GM18873 (cell line): ENCODE measurements around the gene SLC35F1.
"Not testable (repeated sequence)": the region's sequence is repeated elsewhere in the genome, so short reads cannot be mapped to it uniquely, and the experiment has no call there.

Source experiments
- ATAC-seq: cut with Tn5 transposase; IDR thresholded peaks from one replicate; pipeline ENCODE4 v1.9.1; 2021; ENCODE audit warnings: mild to moderate bottlenecking, moderate library complexity, moderate number of reproducible peaks; ENCODE audit not compliant: unreplicated experiment, low FRiP score

Gene SLC35F1

DNA sequence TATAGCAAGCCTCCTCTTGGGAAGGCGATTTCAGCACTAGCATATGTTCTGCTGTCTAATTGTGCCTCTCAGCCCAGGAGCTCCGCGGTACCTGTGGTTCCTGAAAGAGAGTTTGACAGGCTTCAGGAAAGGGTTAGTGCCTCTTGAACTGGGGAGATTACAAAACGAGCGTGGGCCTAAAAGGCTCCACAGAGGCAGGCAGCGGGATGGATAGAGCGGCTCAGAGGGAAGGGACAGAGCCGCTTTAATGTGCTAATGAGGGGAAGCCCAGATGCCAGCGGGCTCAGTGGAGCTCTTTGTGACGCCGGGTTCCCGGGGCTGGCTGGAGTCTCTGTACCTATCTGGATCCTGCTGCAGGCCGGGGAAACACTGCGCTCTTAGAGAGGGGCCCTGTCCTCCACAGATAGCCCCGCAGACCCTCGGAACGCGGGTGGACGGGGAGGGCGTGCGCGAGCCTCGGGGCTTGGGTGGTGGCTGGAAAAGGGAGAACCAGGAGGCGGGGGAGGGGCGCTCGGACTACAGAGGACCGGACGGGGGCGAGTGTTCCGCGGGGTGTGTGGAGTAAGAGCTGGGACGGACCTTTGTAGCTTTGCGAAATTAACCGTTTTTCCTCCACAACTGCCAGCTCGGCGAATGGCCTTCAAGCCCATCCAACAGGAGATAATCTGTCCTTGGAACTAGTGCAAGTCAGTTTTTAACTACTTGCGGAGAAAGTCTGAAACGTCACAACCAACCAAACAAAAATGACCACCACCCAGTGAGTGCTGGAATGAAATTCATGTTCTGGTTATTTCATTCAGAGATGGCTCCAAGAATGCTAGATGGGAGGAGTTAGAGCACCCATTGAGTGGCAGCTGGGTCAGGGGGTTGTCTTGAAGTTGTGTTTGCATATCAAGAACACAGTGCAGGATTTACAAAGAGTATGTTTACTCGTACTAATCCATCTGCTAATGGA lies 13.0 kb downstream of the SLC35F1 start:
- no peak for ATAC-seq

- no peak for ATAC-seq
Measured at GRCh38 chr6:117924690-117925089, 17.6 kb downstream of the SLC35F1 start.

DNA sequence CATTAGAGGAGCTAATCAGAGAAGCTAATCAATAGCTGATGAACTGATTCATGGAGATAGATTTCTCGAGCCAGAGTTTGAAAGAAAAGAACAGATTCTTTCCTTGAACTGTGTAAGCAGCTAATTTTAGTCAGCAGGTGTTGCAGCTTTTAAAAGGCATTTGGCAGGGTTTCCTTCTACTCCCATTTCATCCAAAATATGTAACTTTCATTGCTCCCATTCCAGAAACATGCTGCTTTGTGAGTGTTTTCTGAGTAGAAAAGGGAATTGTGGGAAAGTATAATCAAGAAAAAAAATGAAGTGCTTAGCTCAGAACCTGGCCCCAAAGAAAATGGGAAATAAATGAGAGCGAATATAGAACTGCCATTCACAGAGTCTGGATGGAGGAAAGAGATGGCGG lies 20.8 kb downstream of the SLC35F1 start:
- no peak for ATAC-seq

DNA sequence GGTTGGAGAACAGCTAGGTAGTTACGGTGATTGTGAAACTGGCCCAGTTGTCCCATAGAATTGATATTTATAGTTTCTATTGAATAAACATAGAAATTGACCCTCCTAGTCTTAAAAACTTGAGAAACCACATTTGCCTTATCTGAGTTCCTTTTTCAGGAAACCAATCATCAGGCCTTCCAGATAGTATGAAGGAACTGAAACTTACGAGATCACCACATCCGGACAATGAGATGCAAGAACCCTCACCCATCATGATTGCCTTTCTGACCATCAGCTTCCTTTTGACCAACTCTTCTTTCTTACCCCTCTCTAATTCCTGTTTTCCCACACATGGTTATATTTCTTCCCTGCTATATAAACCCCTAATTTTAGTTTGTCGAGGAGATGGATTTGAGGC lies 21.8 kb downstream of the SLC35F1 start:
- no peak for ATAC-seq

- ATAC-seq, result no peak
Measured at GRCh38 chr6:117929501-117929900, 22.4 kb downstream of the SLC35F1 start.

GRCh38 chr6:117930645-117931044 lies 23.6 kb downstream of the SLC35F1 start:
- no peak for ATAC-seq

DNA sequence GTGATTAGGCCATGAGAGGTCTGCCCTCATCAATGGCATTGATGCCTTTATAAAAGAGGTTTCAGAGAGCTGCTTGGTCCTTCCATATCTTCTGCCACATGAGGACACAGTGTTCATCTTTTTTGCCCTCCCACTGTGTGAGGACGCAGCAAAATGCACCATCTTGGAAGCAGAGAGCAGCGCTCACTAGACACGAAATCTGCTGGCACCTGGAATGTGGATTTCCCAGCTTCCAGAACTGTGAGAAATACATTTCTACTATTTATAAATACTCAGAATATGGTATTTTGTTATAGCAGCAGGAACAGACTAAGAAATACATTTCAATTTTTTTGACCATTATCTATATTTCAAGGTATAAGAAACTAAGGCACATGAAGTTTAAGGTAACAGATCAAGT lies 24.9 kb downstream of the SLC35F1 start:
- ATAC-seq, result no peak

DNA sequence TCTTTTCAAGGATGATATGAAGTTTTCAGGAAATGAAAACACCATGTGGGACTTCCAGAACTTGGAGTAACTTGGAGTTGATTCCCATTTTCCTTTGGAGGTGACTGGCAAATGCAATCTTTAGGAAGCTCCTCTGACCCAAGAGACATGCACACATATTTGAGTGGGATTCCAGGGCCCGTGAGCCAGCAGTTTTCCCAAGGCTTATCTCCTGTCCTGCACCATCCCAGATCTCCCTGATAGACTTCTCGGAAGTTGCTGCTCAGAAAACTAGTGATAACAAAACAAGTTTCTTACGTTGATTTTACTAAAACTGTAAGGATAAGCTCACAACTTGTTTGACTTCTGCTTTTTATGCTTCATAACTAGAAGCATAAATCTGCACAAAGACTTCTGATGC lies 25.6 kb downstream of the SLC35F1 start:
- ATAC-seq, result no peak

DNA sequence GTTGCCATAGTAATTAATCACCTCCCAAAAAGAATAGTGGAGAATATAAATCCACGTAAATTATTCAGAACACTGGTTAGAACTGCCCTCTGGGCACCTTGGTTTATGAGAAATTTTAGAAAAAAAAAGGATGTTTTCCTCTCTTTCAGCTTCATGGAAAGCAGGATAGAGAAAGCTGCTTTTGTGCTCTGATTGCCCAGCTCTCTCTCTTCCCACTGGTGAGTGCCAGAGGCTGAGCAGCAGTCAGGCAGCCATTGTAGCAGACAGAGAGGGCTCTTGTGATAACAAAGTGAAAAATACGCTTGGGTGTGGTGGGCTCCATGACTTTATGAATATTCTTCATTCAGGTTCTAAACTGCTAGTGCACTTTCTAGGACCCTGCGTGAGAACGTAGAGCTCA lies 26.4 kb downstream of the SLC35F1 start:
- ATAC-seq, result no peak

- no peak for ATAC-seq
Measured at GRCh38 chr6:117938311-117938995, 31.4 kb downstream of the SLC35F1 start.

- no peak for ATAC-seq
Measured at GRCh38 chr6:117947234-117947633, 40.2 kb downstream of the SLC35F1 start.

GRCh38 chr6:117951783-117952182 lies 44.7 kb downstream of the SLC35F1 start:
- no peak for ATAC-seq

DNA sequence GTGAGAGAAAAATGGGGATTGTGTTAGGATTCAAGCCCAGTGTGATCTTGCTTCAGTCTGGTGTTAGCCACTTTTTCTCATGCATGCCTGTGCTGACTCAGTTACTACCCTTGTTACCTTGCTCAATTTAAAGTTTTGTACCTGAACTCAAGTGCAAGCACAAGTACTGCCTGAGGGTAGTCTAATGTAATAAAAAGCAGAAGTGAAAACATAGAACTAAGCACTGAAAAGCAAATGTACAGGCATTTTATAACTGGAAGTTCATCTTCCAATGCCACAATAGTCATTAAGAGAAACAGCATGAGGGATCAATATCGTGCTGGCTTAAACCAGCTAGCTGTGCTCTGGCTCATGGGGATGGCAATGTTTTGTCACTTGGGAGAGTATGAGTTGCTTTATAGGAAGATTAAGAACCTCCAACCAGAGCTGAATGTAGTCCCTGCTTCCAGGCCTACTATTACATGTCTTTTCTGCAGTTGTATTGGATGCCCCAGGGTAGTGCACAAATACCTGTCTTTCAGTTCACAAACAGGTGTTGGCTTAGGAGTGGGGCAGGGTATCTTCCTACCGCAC lies 48.7 kb downstream of the SLC35F1 start:
- no peak for ATAC-seq

GRCh38 chr6:117956386-117956785 lies 49.3 kb downstream of the SLC35F1 start:
- ATAC-seq, result no peak

GRCh38 chr6:117958536-117958935 lies 51.5 kb downstream of the SLC35F1 start:
- no peak for ATAC-seq

DNA sequence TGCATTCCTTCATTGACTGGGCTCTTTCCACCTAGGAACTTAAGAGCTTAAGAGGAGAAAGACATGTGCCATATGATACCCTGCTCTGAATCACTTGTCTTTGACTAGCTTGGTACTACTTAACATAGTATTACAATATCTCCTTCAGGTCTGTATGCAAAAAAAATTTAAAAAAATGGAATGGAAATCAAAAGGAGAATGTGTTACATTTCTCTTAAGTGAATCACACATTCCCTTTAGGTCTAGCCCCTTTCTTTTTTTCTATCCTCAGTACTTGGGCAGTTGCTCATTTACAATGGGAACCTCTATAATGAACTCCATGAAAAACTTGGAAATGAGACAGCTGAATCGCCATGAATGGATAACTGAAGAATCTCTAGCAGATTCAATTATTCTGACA lies 53.8 kb downstream of the SLC35F1 start:
- ATAC-seq, result no peak

DNA sequence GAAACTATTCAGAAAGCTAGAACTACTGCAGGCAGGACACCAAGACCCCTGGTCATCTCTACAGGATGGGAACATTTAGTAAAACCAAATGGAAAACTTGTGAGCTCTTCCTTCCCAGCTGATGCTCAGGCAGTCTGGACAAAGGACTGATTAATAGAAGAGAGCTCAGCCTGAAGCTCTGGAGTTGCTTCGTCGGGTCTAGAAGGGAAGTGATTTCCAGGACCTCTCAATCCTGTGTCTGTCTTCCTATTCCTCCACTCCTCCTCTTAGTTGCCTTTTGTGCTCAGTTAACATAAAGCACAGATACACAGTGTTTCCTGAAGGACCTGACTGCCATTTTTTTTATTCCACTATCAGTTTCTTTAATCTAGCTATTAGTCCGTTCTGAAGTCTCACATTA lies 54.2 kb downstream of the SLC35F1 start:
- ATAC-seq, result no peak

- ATAC-seq, result not testable (repeated sequence)
Measured at GRCh38 chr6:117965763-117966162, 58.7 kb downstream of the SLC35F1 start.

- no peak for ATAC-seq
Measured at GRCh38 chr6:117971637-117972036, 64.6 kb downstream of the SLC35F1 start.

DNA sequence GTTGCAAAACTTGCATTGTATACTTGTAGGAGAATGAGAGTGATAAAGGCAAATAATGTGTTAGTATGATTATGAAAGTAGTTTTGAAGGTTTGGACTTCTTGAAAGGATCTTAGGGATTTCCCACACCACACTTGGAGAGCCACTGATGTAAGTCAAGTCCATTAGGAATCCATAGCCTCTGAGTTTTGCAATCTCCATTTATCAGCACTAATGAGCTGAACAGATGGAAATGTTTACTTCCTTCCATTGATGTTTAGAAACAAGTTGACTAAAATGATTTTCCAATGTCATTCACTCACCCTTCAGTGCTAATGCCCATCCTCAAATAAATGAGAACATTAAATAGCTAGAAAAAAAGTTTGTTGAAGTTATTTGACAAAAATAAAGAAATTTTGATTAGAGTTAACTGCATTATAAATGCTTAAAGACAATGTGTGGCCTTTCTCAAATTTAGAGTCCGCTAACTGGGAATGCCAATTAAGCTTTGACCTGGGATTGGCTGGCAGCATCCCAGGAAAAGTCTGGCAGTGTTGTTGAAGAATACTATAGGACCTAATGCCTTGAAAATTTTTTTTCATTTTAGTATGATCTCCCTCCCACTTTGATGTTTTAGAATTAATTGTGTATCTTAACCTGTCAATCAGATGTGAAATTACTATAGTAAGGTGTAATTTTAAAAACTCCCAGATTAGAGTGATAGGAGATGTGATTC lies 68.0 kb downstream of the SLC35F1 start:
- no peak for ATAC-seq
